ENCODE results near the gene MAGI1.
"Not testable (repeated sequence)": the region's sequence is repeated elsewhere in the genome, so short reads cannot be mapped to it uniquely, and the experiment has no call there.

MAGI1 gene

DNA sequence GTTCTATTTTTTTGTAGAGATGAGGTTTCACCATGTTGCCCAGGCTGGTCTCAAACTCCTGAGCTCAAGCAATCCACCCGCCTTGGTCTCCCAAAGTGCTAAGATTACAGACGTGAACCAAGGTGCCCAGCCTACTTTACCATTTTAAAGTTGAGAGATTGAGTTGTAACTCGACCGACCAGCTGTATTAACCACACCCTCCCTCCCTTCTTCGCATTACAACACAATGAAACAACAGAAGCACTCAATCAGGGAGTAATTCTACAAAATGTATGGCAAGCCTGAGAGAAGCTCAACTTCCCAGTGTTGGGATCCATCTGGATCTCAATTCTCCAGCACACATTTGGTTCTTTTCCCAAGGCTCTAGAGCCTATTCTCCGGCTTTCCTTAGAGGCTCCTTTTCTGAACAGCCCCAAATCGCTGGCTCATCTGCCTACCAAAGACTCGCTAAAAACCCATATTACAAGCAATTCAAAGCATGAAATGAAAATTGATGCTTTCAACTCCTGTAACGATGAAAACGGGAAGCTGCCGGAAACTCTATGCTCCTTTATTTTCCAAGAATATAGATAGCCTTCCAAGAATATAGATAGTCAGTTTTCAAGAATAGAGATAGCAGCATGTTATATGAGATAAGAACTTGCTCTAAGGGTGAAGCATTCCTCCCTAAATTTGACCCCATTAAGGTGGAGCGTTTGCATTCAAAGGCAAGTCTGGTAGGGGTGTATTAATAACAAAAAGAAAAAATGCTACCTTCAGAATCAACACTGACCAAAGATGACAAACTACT is 450.9 kb downstream of the MAGI1 start:
- no peak for DNase-seq (ENCODE audit: low read depth)

DNA sequence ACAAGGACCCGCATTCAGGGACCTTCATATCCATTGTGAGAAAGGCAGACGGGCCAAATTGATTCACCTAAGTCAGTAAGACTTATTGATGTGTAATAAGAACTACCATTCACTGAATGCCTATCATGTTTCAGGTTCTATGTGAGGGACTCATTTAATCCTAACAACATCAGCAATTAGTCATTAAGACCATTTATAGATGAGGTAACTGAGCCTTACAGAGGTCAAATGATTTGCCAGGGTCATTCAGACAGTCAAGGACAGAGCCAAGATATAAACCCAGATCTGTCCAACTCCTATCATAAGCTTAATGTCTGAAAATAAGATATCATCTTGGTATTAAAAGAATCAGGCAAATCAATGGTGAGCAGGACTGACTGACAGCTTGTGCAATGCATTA is 453.8 kb downstream of the MAGI1 start:
- no peak for DNase-seq (ENCODE audit: low read depth)

DNA sequence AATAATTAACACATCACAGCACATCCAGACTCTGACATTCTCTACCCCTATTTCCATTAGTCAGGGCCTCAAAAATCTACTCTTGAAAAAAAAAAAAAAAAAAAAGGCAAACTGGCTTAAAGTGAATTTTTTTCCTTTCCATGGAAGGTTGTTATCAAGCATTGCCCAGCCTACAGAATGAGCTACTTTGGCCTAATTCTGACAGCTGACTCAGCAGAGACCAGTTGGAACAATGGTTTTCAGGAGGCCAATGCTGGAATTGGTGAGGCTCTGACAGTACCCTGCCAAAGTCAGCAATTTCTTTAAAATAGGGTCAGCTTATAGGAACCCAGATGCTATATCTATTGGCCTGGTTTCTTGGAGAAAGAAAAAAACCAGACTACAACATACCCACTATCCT is 454.7 kb downstream of the MAGI1 start:
- no peak for DNase-seq (ENCODE audit: low read depth)

DNA sequence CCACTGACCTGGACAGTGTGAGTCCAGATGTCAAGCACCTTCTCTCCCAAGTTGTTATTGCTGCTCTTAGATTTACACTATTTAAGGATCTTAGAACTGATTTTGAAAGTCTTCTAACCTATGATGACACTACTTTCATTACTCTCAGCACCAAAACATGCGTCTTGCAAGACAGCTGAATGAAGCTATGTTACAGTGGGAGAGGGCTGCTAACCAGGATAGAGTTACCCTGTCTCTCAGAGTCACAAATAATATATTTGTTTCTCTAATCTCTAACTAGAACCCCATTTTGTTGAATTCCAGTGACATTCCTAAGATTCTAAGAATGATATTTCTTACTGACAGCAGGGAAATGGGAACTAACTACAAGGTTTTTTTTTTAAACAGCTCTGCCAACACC is 455.5 kb downstream of the MAGI1 start:
- DNase-seq (ENCODE audit: low read depth) = no peak

DNA sequence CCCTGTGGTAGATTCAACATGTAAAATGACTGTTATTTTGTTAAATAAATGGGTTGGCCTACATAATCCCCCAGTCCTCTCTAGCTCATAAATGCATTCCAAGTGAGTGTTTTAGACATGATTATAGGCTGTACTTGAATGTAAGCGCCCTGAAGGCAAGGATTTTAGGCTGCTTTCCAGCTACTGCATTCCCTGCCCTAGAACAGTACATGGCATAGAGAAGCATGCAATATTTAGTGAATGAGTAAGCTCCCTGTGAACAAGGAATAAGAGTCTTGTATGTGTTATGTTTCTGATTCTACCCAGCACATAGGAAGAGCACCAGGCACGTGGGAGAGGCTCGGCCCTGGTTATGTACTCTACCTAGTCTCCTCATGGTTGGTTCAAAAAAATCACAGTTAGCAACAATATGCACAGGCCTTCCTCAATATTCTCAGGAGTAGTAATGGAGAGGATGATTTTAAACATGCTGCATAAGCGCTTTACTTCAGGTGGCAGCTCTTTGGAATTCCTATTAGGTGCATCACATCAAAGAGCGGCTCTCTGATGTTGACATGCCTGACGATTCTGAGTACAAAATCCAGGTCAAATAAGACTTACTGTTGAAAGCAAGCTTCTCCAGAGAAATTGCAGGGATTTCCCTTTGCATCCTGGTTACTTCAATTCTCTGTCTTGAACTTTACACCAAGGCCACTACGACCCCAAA is 456.6 kb downstream of the MAGI1 start:
- DNase-seq (ENCODE audit: low read depth) = no peak

DNA sequence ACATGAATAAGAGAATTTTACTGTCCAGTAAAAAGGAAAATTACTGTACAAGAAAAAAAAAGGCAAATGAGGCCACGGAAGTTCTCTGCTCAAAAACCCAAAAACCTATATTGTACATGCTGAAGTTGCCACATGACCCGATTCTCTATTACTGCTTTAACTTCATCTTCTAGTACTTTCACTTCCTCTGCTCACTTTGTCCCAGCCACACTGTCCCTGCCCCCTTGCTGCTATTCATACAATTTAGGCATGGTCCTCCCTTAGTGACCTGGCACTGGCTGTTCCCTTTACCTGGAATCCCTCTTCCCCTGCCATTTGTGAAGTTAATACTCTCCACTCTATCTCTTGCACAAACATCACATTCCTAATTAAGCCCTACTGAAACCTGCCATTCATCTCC is 457.4 kb downstream of the MAGI1 start:
- no peak for DNase-seq (ENCODE audit: low read depth)

DNA sequence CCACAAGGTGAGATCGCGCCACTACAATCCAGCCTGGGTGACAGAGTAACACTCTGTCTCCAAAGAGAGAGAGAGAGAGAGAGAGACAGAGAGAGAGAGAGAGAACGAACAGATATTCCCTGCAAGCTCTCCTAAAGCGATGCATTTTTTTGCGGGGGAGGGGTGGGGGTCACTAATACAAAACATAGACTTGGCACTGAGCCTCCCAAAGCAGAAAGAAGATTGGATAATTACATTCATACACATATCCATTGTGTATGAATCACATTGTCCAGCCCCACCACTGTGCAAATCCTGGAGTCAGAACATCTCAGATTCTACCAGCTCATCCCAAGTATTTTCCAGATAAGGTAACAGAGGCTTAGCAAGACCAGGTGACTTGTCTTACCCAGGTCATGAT is 459.9 kb downstream of the MAGI1 start:
- DNase-seq (ENCODE audit: low read depth) = no peak

DNA sequence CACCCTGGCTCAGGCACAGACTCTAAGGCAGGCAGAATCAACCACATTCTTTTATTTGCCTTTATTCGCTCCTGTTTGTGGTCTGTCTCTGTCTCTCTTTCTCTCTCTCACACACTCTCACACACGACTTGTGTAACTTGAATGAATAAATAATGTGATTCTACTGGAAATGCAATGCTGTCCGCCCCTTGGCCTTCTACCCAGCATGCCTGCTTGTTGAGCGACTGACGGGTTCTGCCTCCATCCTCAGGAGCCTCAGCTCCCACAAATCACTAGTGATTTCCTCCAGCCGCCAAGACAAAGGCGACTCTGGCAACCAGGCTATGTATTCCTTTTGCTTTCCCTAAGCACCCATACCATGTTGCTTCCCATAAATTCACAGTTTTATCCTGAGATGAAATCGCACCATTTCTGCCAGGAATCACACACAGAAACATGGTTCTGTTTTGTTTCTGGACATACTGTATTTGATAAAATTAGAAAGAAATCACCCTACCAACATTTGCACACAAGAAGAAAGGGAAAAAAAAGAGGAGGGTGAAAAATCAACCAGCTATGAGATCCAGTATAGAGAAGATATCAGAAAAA is 460.8 kb downstream of the MAGI1 start:
- no peak for DNase-seq (ENCODE audit: low read depth)

DNA sequence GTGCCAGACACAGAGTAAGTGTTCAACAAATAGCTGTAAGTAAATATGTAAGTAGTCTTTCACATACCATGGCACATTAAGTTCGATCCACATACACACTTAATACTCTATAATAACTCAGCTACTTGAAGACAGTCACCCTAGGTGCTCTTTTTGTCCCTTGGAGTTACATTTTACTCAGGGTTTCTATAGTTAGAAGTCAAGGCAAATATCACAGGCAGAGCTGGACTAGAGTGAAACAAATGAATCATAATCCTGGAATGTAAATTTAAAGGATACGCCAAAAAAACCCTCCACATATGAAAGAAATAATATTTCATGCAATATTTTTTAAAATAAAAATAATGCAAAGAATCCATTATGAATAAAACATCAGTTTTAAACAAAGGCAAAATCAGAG is 461.8 kb downstream of the MAGI1 start:
- no peak for DNase-seq (ENCODE audit: low read depth)

DNA sequence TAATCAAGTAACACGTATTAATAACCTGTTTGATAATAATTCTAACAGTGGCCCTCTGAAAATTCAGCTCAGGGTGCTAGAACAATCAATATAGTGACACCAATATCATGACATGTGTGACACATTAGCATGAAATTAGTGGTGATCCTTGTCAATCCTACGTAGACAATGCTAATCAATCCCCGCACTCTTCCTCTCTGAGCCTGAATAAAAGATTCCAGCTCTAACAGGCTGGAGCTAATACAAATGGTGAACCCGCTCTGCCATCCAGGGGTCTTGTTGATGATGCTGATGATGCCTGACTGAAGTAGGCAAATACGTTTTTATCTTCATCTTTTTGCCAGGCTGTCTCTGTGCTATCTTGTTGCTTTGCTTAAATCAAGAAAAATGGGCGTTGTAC is 462.5 kb downstream of the MAGI1 start:
- no peak for DNase-seq (ENCODE audit: low read depth)

DNA sequence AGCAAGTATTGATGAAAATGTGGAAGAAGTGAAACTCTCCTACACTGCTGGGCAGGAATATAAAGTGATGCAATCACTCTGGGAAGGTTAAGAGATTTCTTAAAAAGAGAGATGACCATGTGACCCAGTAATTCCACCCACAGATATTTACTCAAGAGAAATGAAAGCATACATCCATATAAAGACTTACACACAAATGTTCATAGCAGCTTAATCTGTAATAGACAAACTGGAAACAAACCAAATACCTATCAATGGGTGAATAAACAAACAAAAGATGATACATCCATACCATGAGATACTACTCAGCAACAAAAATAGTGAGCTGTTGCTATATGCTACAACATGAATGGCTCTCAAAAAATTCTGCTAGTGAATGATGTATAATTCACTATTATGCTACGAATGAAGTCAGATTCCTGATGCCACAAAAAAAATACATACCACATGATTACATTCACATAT is 463.3 kb downstream of the MAGI1 start:
- no peak for DNase-seq (ENCODE audit: low read depth)

DNA sequence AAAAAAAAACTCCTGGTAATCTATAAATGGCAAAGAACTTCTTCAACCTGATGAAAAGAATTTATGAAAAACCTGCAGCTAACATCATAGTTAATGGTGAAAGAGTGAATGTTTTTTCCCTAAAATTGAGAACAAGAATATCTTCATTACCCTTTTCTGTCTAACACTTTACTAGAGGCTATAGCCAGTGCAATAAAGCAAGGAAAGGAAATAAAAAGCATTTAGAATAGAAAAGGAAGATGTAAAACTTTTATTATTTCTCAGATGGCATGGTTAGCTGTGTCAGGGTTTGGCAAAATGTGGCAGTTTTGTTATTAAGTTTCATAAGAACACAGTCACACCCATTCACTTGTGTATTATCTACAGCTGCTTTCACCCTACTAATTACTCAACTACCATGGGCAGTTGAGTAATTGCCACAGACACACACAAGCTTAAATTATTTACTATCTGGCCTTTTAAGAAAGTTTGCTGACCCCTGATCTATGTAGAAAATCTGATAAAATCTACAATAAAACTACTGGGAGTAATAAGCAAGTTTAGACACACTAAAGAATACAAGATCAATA is 465.1 kb downstream of the MAGI1 start:
- DNase-seq (ENCODE audit: low read depth) = no peak

DNA sequence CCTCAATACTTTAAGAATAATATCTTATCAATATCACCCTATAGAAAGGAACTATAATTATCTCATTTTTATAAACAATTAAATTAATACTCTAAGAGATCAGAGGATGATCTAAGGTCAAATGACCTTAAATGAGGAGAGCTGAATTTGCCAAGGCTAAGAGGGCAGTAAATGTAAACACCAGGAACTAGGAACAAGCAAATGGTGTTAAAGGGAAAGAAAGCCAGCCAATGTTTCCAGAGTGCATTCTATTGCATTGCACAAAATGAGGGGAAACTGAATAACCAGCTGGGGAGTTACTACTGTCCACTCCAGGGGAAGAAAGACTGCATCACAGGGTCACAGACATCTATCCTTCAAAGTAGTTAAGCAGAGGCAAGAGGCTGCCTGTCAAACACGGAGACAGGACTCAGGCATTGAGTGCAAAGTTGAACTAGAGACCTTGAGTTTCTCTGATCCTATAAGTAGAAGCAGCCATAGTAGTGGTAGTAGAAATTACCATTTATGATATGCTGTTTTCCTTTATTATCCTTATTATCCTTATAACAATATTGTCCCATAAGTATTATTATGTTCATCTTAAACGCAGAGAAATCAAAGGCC is 466.4 kb downstream of the MAGI1 start:
- DNase-seq (ENCODE audit: low read depth) = no peak

DNA sequence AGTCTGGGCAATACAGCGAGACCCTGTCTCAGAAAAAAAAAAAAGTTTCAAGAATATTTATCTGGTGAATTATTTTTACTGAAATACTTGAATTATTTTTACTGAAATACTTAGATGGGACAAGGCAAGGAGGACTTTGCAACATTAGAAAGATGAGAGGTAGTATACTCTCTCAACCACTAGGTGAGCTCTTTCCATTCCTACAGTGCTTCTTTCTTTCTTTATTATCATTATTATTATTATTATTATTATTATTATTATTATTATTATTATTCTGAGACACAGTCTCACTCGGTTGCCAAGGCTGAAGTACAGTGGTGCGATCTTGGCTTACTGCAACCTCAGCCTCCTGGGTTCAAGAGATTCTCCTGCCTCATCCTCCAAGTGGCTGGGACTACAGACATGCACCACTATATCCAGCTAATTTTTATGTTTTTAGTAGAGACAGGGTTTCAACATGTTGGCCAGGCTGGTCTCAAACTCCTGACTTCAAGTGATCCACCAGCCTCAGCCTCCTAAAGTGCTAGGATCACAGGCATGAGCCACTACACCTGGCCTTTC is 468.8 kb downstream of the MAGI1 start:
- no peak for DNase-seq (ENCODE audit: low read depth)

DNA sequence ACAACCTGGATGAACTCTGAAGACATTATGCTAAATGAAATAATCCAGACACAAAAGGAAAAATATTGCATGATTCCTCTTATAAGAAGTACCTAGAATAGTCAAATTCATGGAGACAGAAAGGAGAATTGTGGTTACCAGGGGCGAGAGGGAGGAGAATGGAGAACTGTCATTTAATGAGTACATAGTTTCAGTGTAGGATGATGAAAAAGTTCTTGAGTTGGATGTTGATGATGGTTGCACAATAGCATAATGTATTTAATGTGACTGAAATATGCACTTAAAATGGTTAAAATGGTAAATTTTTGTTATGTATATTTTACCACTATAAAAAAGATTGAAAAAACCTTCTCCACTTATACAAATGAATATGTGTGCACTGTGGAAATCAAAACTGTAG is 469.6 kb downstream of the MAGI1 start:
- no peak for DNase-seq (ENCODE audit: low read depth)

DNA sequence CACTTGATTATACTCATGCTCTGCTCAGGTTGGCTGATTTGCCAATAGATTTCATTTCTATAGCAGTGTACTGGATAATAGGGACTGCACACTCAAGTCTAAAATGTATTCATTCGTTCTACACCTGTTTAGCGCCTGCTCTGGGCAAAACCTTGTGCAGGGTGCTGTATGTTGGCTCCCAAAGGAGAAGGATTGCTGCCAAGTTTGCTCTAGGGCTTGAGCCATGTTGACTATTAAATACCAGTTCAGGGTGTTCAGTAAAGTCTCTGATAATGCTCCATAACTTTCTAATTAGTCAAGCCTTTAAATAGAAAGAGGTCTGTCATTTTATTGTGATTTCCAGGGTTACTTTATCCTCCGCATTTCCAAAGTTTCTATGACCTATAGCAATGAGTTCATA is 470.2 kb downstream of the MAGI1 start:
- DNase-seq (ENCODE audit: low read depth) = no peak

DNA sequence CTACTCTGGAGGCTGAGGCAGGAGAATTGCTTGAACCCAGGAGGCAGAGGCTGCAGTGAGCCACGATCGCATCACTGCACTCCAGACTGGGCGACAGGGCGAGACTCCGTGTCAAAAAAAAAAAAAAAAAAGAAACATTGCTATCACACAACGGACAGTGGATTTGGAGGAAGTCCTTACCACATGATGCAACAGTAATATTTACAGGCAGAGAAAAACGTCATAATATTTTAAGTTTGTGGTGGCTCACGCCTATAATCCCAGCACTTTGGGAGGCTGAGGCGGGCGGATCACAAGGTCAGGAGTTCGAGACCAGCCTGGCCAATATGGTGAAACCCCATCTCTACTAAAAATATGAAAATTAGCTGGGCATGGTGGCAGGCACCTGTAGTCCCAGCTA is 473.0 kb downstream of the MAGI1 start:
- not testable (repeated sequence) for DNase-seq (ENCODE audit: low read depth)

DNA sequence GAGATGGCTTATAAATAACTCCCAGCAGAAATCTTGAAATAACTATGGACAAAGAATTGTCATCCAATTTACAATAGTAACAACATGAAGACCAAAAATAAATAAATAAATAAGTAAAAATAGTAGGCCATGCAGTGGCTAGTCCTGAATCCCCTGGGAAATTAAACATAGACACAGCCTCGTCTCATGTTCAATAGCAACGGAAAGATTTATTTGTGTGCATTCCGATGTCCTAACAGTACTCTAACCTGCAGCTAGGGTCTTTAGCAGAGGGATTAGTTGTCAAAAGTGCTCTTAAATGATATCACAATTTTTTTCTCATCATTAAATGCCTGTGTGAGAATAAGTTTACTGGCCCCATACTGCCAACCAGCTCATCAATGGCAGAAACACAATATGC is 474.2 kb downstream of the MAGI1 start:
- DNase-seq (ENCODE audit: low read depth) = no peak

DNA sequence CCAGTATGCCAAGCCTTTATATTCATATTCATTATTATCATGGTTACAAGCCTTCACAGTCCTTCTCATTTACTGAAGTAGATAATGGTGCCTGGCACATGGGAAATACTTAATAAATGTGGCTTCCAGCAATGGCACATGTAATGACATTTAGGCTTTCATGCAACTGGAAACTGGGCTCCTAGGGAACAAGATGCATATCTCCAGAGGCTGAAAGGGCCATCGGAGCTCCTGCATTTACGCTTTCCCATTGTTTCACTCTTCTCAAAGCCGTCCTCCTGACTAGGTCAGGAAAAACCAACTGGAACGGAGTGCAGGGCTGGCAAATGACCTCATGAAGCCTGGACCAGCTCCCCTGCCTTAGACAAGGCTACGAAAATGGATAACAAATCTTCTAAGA is 474.9 kb downstream of the MAGI1 start:
- DNase-seq (ENCODE audit: low read depth) = no peak

DNA sequence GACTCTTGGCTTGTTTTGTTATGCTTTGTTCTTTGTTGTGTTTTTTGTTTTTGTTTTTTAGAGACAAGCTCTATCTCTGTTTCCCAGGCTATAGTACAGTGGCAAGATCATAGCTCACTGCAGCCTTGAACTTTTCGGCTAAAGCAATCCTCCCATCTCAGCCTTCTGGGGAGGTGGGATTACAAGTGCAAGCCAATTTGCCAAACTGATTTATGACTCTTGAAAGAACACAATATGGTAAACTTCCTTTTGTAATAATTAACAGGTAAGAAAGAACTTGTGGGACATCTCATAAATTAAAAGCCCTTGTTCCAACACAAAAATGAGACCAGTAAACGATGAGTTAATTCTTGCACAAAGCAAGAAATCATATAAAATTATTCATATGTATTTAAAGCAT is 476.3 kb downstream of the MAGI1 start:
- no peak for DNase-seq (ENCODE audit: low read depth)

DNA sequence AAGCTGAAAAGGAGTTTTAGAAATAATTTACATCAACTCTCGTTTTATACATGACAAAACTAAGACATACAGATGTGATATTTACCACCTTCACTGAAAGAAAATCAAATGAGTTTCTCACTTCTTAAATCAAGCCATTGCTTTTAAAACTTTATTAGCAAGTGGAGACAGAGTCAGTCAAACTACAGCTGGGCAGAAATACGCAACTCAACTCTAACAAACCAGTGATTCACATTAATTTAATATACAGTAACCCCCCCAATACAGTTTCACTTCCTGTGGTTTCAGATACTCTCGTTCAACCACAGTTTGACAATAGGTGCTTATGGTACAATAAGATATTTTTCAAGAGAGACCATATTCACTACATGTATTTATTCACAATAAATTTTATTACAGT is 477.1 kb downstream of the MAGI1 start:
- DNase-seq (ENCODE audit: low read depth) = no peak

DNA sequence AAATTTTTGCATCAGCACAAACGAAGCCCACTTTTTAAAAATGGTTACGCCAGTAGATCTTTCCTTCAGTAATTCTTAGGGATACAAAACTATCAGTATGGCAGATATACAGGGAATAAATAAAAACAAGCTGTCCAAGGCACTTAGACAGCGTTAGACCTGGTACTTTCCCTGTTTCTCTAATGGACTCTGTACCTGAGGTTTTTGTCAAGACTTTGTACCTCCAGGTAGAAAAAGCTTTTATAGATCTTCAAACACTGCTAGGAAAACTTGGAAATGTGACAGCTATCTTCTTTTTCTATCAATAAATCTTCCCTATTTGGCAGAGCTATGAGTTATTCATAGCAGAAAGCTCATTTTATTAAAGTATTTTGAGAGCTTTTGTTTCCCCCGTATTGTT is 477.8 kb downstream of the MAGI1 start:
- no peak for DNase-seq (ENCODE audit: low read depth)

Data from stimulated activated CD4-positive, alpha-beta T cell treated with anti-CD3 and anti-CD28 coated beads, Interleukin-2, amount 100 ng/mL, for 4 hours (primary cell).